A549 (cell line): ENCODE measurements around the gene RAE1.

Source experiments
- CTCF ChIP-seq: fragments of >200 bp; sonication (Bioruptor Twin); formaldehyde crosslinking; IDR thresholded peaks from 3 replicates; pipeline ENCODE4 v1.5.1; 2016
- EP300 ChIP-seq, 2 experiments: fragments of >200 bp; sonication (Bioruptor Twin); formaldehyde crosslinking; IDR thresholded peaks; 2 replicates in 1 of 2; 3 replicates in 1 of 2; pipeline ENCODE4 v1.6.1; 2016 to 2017
- MAFK ChIP-seq: fragments of 450-650 bp; IDR thresholded peaks from 2 replicates; pipeline ENCODE4 v1.6.1; 2014; ENCODE audit not compliant: partially characterized antibody
- POLR2A ChIP-seq: IDR thresholded peaks from 2 replicates; pipeline ENCODE4 v1.6.1; 2012; ENCODE audit warnings: mild to moderate bottlenecking, low read length
- REST ChIP-seq: fragments of 200-600 bp; sonication (generic); IDR thresholded peaks from 2 replicates; pipeline ENCODE4 v1.6.1; 2016; ENCODE audit warnings: antibody characterized with exemption, mild to moderate bottlenecking, moderate library complexity
- USF2 ChIP-seq: fragments of 450-650 bp; IDR thresholded peaks from 2 replicates; pipeline ENCODE4 v1.6.1; 2014; ENCODE audit warnings: antibody characterized with exemption

DNA sequence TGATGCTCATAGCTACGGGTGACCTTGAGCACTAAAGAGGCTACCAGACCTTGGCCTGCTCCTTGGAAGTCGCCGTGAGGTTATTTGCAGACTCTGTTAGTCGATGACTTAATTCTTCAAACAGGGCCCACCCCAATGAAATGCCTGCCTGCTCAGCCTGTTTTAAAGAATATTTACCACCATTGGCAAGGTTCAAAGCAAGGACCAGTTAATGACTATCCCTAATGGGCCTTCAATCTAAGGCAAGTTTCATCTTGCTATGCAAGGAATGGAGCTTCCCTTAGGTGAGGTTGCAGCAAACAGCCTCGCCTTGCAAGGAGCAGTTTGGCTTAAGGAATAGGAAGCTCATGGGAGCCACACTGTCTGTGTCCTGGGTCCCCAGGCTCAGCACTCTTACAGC, 44.3 kb upstream of the RAE1 start:
- no peak for TF ChIP-seq USF2
- no peak for TF ChIP-seq CTCF
- no peak for TF ChIP-seq REST
- no peak for TF ChIP-seq MAFK
- no peak for TF ChIP-seq POLR2A
- TF ChIP-seq EP300 (IDR thresholded peaks at IDR 0.05), result no peak
